Pancreas (tissue), 10 donors: ENCODE measurements around the gene HCFC1R1. TPM values are rescaled to one million over a fixed set of nuclear protein-coding genes. Genes with fewer than 3 reads are reported as not detected.

Source experiments
- ATAC-seq, 4 donors: fragments of 200-7000 bp; cut with Tn5 transposase; one replicate each; pipeline versions ENCODE4 v1.8.0 to v1.9.1; 2020; ENCODE audit warnings: mild to moderate bottlenecking in 4 of 4, moderate library complexity in 4 of 4
- DNase-seq, 6 donors: peaks; one replicate each; pipeline ENCODE4 v3.0.0-alpha.2; 2020
- FAIRE-seq: peaks from 2 replicates; lab custom pipeline; 2012; peaks lifted over from hg19 to GRCh38; lab: Jason Lieb, UNC
- H3K27ac ChIP-seq, 4 donors: fragments of 200-600 bp; sonication (generic); 1 replicate in 3 of 4; 2 replicates in 1 of 4; pipeline versions ENCODE4 v1.5.0 to v1.8.0; 2020
- H3K27me3 ChIP-seq, 4 donors: fragments of 200-600 bp; one replicate each; pipeline ENCODE4 v1.8.0; 2021
- H3K36me3 ChIP-seq, 3 donors: fragments of 200-600 bp; sonication (generic) in 1 of 3; one replicate each; pipeline versions ENCODE4 v1.5.0 to v1.8.0; 2020 to 2021
- H3K4me1 ChIP-seq, 3 donors: fragments of 200-600 bp; one replicate each; pipeline ENCODE4 v1.8.0; 2021
- H3K4me3 ChIP-seq, 4 donors: fragments of 200-600 bp; sonication (generic) in 2 of 4; one replicate each; pipeline versions ENCODE4 v1.5.0 to v1.8.0; 2020 to 2021
- H3K9me3 ChIP-seq, 4 donors: fragments of 200-600 bp; one replicate each; pipeline ENCODE4 v1.8.0; 2021
- WGBS, 2 donors: extraction: QIAGEN DNeasy Blood & Tissue Kit; methylation state at CpG; one replicate each; pipeline ENCODE4 v1.1.7; 2013; 5-methylcytosine and 5-hydroxymethylcytosine counted together
- intact Hi-C, 3 donors: fragments of 100-400 bp; cut with DNase I; formaldehyde crosslinking; loops; one replicate each; pipeline versions ENCODE4 v1.11.1 to v1.14.2; 2022
- polyA plus RNA-seq, 2 donors: library from polyadenylated mRNA; stranded (reverse); fragments of 200-250 nt; gene quantifications; one replicate each; pipeline ENCODE4 v1.2.3, GENCODE V29; 2013
- total RNA-seq, 6 donors: library from RNA; stranded (reverse); fragmentation: NEBNext Ultra II Directional in 4 of 6; extraction: Animal tissue kit (Norgen Biotek cat#: 25700) in 4 of 6; gene quantifications; one replicate each; pipeline versions ENCODE4 v1.2.1 to v1.2.4, GENCODE V29; 2021 to 2023
- TF ChIP-seq, protein P1 (sequence below), 4 donors: fragments of 200-600 bp; sonication (generic) in 3 of 4; IDR thresholded peaks; one replicate each; pipeline versions ENCODE4 v1.5.0 to v1.8.0; 2021; ENCODE audit warnings: antibody characterized with exemption in 4 of 4
- donor health status: healthy with polysubstance abuse.
- donor health status: DM: no; HTN: no; CAD: no; lungs with moderate emphysema.
- donor health status: DM: no; HTN: no; CAD: no.
- donor health status: control.
- donor health status: control.
- donor health status: Bipolar disorder and iron deficiency.
- donor health status: DM: yes; HTN: yes; CAD: no.
- donor health status: DM: no; HTN: no; CAD: no.
- donor health status: DM: no; HTN: no; CAD: no.
- donor health status: DM: yes; HTN: yes; CAD: no.

Gene HCFC1R1
- total and polyA plus RNA-seq, 8 donors = 10.5 to 119 (median 14.4) TPM

- 53 to 55% methylated on average over 9 of the region's 9 CpGs for WGBS, 2 donors
- Histone ChIP-seq H3K9me3 (no peaks in the 10 kb centered on the region), H3K4me3 (peak overlapping the region; percentile 80 to 96 (median 86)), H3K27me3 (no peaks in the 10 kb centered on the region), H3K4me1 (peaks cover 0 to 14% (median 7%) of the 10 kb centered on the region in 3 donors), H3K27ac (peak overlapping the region; percentile 69 to 92 (median 80)), H3K36me3 (no peaks in the 10 kb centered on the region)
- DNase-seq (no peak), FAIRE-seq (no peak), ATAC-seq (no peak)
- intact Hi-C loops = no loop called here
- TF ChIP-seq, protein P1, sequence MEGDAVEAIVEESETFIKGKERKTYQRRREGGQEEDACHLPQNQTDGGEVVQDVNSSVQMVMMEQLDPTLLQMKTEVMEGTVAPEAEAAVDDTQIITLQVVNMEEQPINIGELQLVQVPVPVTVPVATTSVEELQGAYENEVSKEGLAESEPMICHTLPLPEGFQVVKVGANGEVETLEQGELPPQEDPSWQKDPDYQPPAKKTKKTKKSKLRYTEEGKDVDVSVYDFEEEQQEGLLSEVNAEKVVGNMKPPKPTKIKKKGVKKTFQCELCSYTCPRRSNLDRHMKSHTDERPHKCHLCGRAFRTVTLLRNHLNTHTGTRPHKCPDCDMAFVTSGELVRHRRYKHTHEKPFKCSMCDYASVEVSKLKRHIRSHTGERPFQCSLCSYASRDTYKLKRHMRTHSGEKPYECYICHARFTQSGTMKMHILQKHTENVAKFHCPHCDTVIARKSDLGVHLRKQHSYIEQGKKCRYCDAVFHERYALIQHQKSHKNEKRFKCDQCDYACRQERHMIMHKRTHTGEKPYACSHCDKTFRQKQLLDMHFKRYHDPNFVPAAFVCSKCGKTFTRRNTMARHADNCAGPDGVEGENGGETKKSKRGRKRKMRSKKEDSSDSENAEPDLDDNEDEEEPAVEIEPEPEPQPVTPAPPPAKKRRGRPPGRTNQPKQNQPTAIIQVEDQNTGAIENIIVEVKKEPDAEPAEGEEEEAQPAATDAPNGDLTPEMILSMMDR (IDR thresholded peaks at IDR 0.05) = no peak
Observed at GRCh38 chr16:3059723-3060242, 36.0 kb upstream of the HCFC1R1 start.

- H3K4me3 ChIP-seq = peak overlapping the region; percentile 80 to 96 (median 86)
- WGBS, 2 donors = 0 to 2% methylated on average over 39 to 67 of the region's 67 CpGs
- FAIRE-seq (no peak), DNase-seq (peak; percentile 94 to 98 (median 95)), ATAC-seq (peak; percentile 94 to 95 (median 94))
- no peaks in the 10 kb centered on the region for H3K27me3 ChIP-seq
- peak overlapping the region; percentile 69 to 92 (median 80) for H3K27ac ChIP-seq
- H3K36me3 ChIP-seq = no peaks in the 10 kb centered on the region
- intact Hi-C loops = no loop called here
- H3K9me3 ChIP-seq = no peaks in the 10 kb centered on the region
- peaks cover 0 to 8% (median 6%) of the 10 kb centered on the region in 3 donors for H3K4me1 ChIP-seq
- TF ChIP-seq, protein P1 (IDR thresholded peaks at IDR 0.05) = peak; percentile 93 to 98 (median 96)
Observed at GRCh38 chr16:3059041-3059722, 35.4 kb upstream of the HCFC1R1 start.

DNA sequence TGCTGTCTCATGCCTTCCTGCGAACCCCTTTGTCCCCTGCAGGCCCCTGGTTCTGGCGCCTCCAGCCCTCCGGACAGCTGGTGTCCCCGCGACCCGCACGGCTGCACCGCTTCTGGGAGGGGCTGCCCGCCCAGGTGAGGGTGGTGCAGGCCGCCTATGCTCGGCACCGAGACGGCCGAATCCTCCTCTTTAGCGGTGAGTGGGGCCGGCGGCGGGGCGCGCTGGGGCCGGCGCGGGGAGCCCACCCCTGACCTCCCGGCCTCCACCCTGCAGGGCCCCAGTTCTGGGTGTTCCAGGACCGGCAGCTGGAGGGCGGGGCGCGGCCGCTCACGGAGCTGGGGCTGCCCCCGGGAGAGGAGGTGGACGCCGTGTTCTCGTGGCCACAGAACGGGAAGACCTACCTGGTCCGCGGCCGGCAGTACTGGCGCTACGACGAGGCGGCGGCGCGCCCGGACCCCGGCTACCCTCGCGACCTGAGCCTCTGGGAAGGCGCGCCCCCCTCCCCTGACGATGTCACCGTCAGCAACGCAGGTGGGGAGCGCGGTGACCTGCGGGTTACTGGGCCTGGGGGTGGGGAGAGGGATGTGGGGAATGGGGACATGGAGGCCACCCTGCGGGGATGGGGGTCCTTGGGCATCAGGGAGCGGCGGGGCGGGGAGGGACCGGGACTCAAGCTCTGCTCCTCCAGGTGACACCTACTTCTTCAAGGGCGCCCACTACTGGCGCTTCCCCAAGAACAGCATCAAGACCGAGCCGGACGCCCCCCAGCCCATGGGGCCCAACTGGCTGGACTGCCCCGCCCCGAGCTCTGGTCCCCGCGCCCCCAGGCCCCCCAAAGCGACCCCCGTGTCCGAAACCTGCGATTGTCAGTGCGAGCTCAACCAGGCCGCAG, 34.6 kb upstream of the HCFC1R1 start:
- H3K36me3 ChIP-seq = no peaks in the 10 kb centered on the region
- WGBS, 2 donors = 6% methylated on average over 65 to 77 of the region's 77 CpGs
- no peaks in the 10 kb centered on the region for H3K9me3 ChIP-seq
- peak overlapping the region; percentile 80 to 96 (median 86) for H3K4me3 ChIP-seq
- ATAC-seq = peak; percentile 46 to 66 (median 58)
- no peak for FAIRE-seq
- intact Hi-C loops = no loop called here
- peak overlapping the region in 2 of 4 donors; percentile 90 to 92 for H3K27ac ChIP-seq
- peaks cover 0 to 8% (median 6%) of the 10 kb centered on the region in 3 donors for H3K4me1 ChIP-seq
- peak in 5 of 6 donors; percentile 58 to 88 (median 74) for DNase-seq
- no peaks in the 10 kb centered on the region for H3K27me3 ChIP-seq
- TF ChIP-seq, protein P1 (IDR thresholded peaks at IDR 0.05) = no peak

GRCh38 chr16:3057181-3058138, 33.7 kb upstream of the HCFC1R1 start:
- peak overlapping the region in 2 of 4 donors; percentile 80 to 96 for H3K4me3 ChIP-seq
- no peaks in the 10 kb centered on the region for H3K36me3 ChIP-seq
- no peak for FAIRE-seq
- intact Hi-C loops = no loop called here
- ATAC-seq = no peak
- DNase-seq = peak in 1 of 6 donors; percentile 21
- TF ChIP-seq, protein P1 (IDR thresholded peaks at IDR 0.05) = no peak
- H3K27me3 ChIP-seq = no peaks in the 10 kb centered on the region
- peaks cover 0 to 8% (median 6%) of the 10 kb centered on the region in 3 donors for H3K4me1 ChIP-seq
- no peaks in the 10 kb centered on the region for H3K9me3 ChIP-seq
- WGBS, 2 donors = 89 to 93% methylated on average over 22 of the region's 22 CpGs
- no peak overlapping the region for H3K27ac ChIP-seq
